Thyroid gland (tissue), 4 donors: ENCODE measurements around the gene LTB4R.

Experiments used
- CTCF ChIP-seq, 6 experiments: fragments of 200-600 bp in 3 of 6; fragments of 450-650 bp in 3 of 6; sonication (generic) in 3 of 6; IDR thresholded peaks; one replicate each; pipeline ENCODE4 v1.5.1; 2016 to 2019; ENCODE audit warnings: antibody characterized with exemption in 6 of 6, mild to moderate bottlenecking in 2 of 6, inconsistent platforms in 1 of 6, moderate library complexity in 1 of 6
- POLR2A ChIP-seq, 2 donors: fragments of 450-650 bp; IDR thresholded peaks; one replicate each; pipeline ENCODE4 v1.6.1; 2017; ENCODE audit warnings: antibody characterized with exemption in 2 of 2, mild to moderate bottlenecking in 2 of 2, moderate library complexity in 1 of 2

GRCh38 chr14:24351517-24351916, 40.2 kb downstream of the LTB4R start:
- TF ChIP-seq CTCF (IDR thresholded peaks at IDR 0.05), result no peak
- TF ChIP-seq POLR2A (IDR thresholded peaks at IDR 0.05), result no peak
